HepG2 (cell line): Measurements from ENCODE around the gene HEPN1. TPM values are rescaled to one million over a fixed set of nuclear protein-coding genes. Genes with fewer than 3 reads are reported as not detected.

Experiments
- ATM ChIP-seq: fragments of 450-650 bp; IDR thresholded peaks from 2 replicates; pipeline ENCODE4 v1.7.1; 2017; ENCODE audit warnings: mild to moderate bottlenecking, borderline replicate concordance
- EEA1 ChIP-seq: sonication (generic); formaldehyde crosslinking; IDR thresholded peaks from 2 replicates; pipeline ENCODE4 v1.5.1; 2020; ENCODE audit warnings: mild to moderate bottlenecking, missing genetic modification reagents, borderline replicate concordance
- FOXA1 ChIP-seq, 2 experiments: fragments of 450-650 bp in 1 of 2; sonication (generic) in 1 of 2; formaldehyde crosslinking in 1 of 2; IDR thresholded peaks; 2 replicates each; pipeline versions ENCODE4 v1.4.0 to v1.6.1; 2016 to 2020; ENCODE audit warnings: missing genetic modification reagents in 1 of 2
- HNF4A ChIP-seq: sonication (generic); formaldehyde crosslinking; IDR thresholded peaks from 2 replicates; pipeline ENCODE4 v1.4.0; 2020; ENCODE audit warnings: missing genetic modification reagents
- MBNL3 ChIP-seq: fragments of 250-450 bp; sonication (Bioruptor Pico); conservative IDR thresholded peaks from 2 replicates; pipeline ENCODE4 v1.8.0; 2022; ENCODE audit warnings: mild to moderate bottlenecking, inconsistent platforms
- SNAPC2 ChIP-seq: sonication (generic); formaldehyde crosslinking; IDR thresholded peaks from 2 replicates; pipeline ENCODE4 v1.8.1; 2022; ENCODE audit warnings: mild to moderate bottlenecking, missing genetic modification reagents
- TBX2 ChIP-seq: sonication (generic); formaldehyde crosslinking; IDR thresholded peaks from 2 replicates; pipeline ENCODE4 v1.5.0; 2020; ENCODE audit warnings: missing genetic modification reagents, mild to moderate bottlenecking, borderline replicate concordance
- TCF7L2 ChIP-seq: IDR thresholded peaks from 2 replicates; pipeline ENCODE4 v1.6.1; 2011; ENCODE audit warnings: mild to moderate bottlenecking, low read depth, low read length, moderate library complexity
- ZIK1 ChIP-seq: sonication (generic); formaldehyde crosslinking; IDR thresholded peaks from 2 replicates; pipeline ENCODE4 v1.5.0; 2020; ENCODE audit warnings: mild to moderate bottlenecking, low read depth, missing genetic modification reagents, borderline replicate concordance
- ZMYM3 ChIP-seq: sonication (generic); formaldehyde crosslinking; IDR thresholded peaks from 2 replicates; pipeline ENCODE4 v1.5.1; 2020; ENCODE audit warnings: mild to moderate bottlenecking, missing genetic modification reagents
- ZNF10 ChIP-seq: sonication (generic); formaldehyde crosslinking; IDR thresholded peaks from 2 replicates; pipeline ENCODE4 v1.4.0; 2020; ENCODE audit warnings: mild to moderate bottlenecking, low read depth, missing genetic modification reagents, borderline replicate concordance
- ZNF230 ChIP-seq: sonication (generic); formaldehyde crosslinking; IDR thresholded peaks from 2 replicates; pipeline ENCODE4 v1.4.0; 2020; ENCODE audit warnings: mild to moderate bottlenecking, missing genetic modification reagents
- ZNF253 ChIP-seq: sonication (generic); formaldehyde crosslinking; IDR thresholded peaks from 2 replicates; pipeline ENCODE4 v1.8.0; 2022; ENCODE audit warnings: mild to moderate bottlenecking, missing genetic modification reagents, borderline replicate concordance
- ZNF34 ChIP-seq: sonication (generic); formaldehyde crosslinking; IDR thresholded peaks from 2 replicates; pipeline ENCODE4 v1.4.0; 2020; ENCODE audit warnings: mild to moderate bottlenecking, missing genetic modification reagents, borderline replicate concordance
- ZNF564 ChIP-seq: sonication (generic); formaldehyde crosslinking; IDR thresholded peaks from 2 replicates; pipeline ENCODE4 v1.8.1; 2023; ENCODE audit warnings: mild to moderate bottlenecking, missing genetic modification reagents
- ZNF772 ChIP-seq: sonication (generic); formaldehyde crosslinking; IDR thresholded peaks from 2 replicates; pipeline ENCODE4 v1.5.0; 2020; ENCODE audit warnings: mild to moderate bottlenecking, missing genetic modification reagents
- polyA plus RNA-seq, 8 experiments: library from polyadenylated mRNA; depleted of rRNA in 3 of 8; stranded (reverse) in 7 of 8; unstranded in 1 of 8; fragments of >200 nt; fragmentation: Illumina TruSeq in 4 of 8; extraction: Trizol in 4 of 8; gene quantifications; 2 replicates each; pipeline versions ENCODE4 v1.2.1 to v1.2.3, GENCODE V29; 2011 to 2016; ENCODE audit warnings: low read depth in 4 of 8, missing spikeins in 1 of 8, mixed read lengths in 1 of 8; ENCODE audit not compliant: insufficient read depth in 1 of 8
- total RNA-seq, 5 experiments: library from RNA; depleted of rRNA; stranded (reverse); fragments of >200 nt; fragmentation: Illumina TruSeq; extraction: Trizol; gene quantifications; 2 replicates each; pipeline ENCODE4 v1.2.3, GENCODE V29; 2016; ENCODE audit warnings: low read depth in 1 of 5
- TF ChIP-seq, protein P1 (sequence below): sonication (generic); formaldehyde crosslinking; IDR thresholded peaks from 2 replicates; pipeline ENCODE4 v1.9.0; 2021; ENCODE audit warnings: missing genetic modification reagents, mild to moderate bottlenecking, borderline replicate concordance
- TF ChIP-seq, protein P2 (sequence below): sonication (generic); formaldehyde crosslinking; conservative IDR thresholded peaks from 2 replicates; pipeline ENCODE4 v1.4.0; 2020; ENCODE audit warnings: missing genetic modification reagents
- TF ChIP-seq, protein P3 (sequence below): sonication (generic); formaldehyde crosslinking; IDR thresholded peaks from 2 replicates; pipeline ENCODE4 v1.8.0; 2022; ENCODE audit warnings: missing genetic modification reagents, mild to moderate bottlenecking, inconsistent platforms, borderline replicate concordance

The HEPN1 gene
- total and polyA plus RNA-seq, 2 of the 13 experiments (the other 11 are each of a cell fraction or from before 2014, with no cell fraction given): not detected

DNA sequence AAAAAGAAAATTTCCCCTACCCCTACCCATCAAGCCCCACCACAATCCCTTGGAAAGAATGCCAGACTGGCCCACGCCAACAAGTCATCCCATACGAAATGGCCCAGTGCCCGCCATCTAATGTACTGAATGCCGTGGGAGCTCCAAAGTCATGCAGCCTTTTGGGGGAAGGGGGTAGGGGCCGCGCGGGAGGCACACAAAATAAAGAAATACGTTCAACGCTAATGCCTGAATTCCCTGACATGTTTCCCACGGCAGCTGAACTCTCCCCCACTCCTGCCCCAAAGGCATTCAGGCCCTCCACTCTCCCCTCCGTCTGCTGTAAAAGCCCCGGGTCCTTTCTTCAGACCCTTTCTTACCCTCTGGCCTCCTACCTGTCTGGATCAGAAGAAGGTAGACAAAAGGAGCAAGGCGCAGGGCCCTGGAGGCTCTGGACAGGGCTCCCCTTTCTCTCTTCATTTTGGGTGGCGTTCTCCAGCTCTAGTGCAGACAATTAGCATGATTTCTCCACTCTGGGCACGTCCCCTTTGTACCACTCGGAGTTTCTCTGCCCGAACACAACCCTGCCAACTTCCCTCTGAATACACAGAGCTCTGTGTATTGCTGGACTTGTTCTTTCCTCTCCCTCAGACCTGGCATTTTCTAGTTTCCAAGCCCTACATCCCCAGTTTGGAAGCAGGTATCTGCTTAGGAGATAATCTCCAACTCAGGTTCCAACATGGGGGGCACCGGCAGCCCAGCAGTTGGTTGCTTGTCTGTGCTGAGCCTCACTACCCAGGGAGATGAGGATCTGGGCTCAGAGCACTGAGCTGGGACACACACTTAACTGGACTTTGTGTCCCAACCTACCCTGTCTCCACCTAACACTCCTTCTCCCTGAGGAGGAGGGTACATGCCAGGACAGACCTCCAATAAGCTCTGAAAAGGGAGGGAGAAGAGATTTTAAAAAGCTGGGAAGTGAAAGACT lies 16.8 kb downstream of the HEPN1 start, which contains the start of gene HEPACAM (continued):
- TF ChIP-seq, protein P1, sequence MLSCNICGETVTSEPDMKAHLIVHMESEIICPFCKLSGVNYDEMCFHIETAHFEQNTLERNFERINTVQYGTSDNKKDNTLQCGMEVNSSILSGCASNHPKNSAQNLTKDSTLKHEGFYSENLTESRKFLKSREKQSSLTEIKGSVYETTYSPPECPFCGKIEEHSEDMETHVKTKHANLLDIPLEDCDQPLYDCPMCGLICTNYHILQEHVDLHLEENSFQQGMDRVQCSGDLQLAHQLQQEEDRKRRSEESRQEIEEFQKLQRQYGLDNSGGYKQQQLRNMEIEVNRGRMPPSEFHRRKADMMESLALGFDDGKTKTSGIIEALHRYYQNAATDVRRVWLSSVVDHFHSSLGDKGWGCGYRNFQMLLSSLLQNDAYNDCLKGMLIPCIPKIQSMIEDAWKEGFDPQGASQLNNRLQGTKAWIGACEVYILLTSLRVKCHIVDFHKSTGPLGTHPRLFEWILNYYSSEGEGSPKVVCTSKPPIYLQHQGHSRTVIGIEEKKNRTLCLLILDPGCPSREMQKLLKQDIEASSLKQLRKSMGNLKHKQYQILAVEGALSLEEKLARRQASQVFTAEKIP (CRISPR knock-in tag): no peak
- no peak for TF ChIP-seq TCF7L2
- TF ChIP-seq ZNF10: no peak
- TF ChIP-seq ZNF772 (CRISPR knock-in tag): 0 out of 2 replicates have a peak, but pooled peaks have one; percentile 20
- TF ChIP-seq FOXA1 (IDR thresholded peaks at IDR 0.05): no peak
- no peak for TF ChIP-seq FOXA1 (CRISPR knock-in tag; IDR thresholded peaks at IDR 0.05)
- 0 out of 2 replicates have a peak, but pooled peaks have one; percentile 21 for TF ChIP-seq ZMYM3 (CRISPR knock-in tag)
- 0 out of 2 replicates have a peak, but pooled peaks have one; percentile 9 for TF ChIP-seq SNAPC2
- TF ChIP-seq ZNF564 (CRISPR knock-in tag): no peak
- no peak for TF ChIP-seq ZNF34 (CRISPR knock-in tag)
- peak; percentile 47 for TF ChIP-seq HNF4A (CRISPR knock-in tag)
- peak; percentile 37; the same call in 1 of the 2 replicates for TF ChIP-seq ZIK1 (CRISPR knock-in tag)
- TF ChIP-seq ZNF230 (CRISPR knock-in tag): no peak
- TF ChIP-seq ATM: no peak
- TF ChIP-seq MBNL3 (CRISPR knock-in tag): no peak
- TF ChIP-seq, protein P2, sequence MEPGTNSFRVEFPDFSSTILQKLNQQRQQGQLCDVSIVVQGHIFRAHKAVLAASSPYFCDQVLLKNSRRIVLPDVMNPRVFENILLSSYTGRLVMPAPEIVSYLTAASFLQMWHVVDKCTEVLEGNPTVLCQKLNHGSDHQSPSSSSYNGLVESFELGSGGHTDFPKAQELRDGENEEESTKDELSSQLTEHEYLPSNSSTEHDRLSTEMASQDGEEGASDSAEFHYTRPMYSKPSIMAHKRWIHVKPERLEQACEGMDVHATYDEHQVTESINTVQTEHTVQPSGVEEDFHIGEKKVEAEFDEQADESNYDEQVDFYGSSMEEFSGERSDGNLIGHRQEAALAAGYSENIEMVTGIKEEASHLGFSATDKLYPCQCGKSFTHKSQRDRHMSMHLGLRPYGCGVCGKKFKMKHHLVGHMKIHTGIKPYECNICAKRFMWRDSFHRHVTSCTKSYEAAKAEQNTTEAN (CRISPR knock-in tag): 0 out of 2 replicates have a peak, but pooled peaks have one; percentile 41
- TF ChIP-seq TBX2: no peak
- TF ChIP-seq ZNF253 (CRISPR knock-in tag): no peak
- TF ChIP-seq EEA1 (CRISPR knock-in tag): no peak
- TF ChIP-seq, protein P3, sequence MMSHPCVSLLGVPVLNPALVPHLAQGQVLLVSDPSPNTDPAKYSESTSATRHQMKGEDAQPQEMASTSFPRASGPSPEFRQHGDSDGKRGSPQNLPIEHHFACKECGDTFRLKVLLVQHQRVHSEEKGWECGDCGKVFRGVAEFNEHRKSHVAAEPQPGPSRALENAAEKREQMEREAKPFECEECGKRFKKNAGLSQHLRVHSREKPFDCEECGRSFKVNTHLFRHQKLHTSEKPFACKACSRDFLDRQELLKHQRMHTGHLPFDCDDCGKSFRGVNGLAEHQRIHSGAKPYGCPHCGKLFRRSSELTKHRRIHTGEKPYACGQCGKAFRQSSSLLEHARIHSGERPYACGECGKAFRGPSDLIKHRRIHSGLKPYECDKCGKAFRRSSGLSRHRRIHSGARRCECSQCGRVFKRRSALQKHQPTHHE (CRISPR knock-in tag): no peak
